ENCODE measurements around the gene STX10. TPM values are rescaled to one million over a fixed set of nuclear protein-coding genes. Genes with fewer than 3 reads are reported as not detected.
"Not testable (repeated sequence)": the region's sequence is repeated elsewhere in the genome, so short reads cannot be mapped to it uniquely, and the experiment has no call there.

Gene STX10
- total RNA-seq, 1 donor from 2014 or later, result 20.3 TPM

DNA sequence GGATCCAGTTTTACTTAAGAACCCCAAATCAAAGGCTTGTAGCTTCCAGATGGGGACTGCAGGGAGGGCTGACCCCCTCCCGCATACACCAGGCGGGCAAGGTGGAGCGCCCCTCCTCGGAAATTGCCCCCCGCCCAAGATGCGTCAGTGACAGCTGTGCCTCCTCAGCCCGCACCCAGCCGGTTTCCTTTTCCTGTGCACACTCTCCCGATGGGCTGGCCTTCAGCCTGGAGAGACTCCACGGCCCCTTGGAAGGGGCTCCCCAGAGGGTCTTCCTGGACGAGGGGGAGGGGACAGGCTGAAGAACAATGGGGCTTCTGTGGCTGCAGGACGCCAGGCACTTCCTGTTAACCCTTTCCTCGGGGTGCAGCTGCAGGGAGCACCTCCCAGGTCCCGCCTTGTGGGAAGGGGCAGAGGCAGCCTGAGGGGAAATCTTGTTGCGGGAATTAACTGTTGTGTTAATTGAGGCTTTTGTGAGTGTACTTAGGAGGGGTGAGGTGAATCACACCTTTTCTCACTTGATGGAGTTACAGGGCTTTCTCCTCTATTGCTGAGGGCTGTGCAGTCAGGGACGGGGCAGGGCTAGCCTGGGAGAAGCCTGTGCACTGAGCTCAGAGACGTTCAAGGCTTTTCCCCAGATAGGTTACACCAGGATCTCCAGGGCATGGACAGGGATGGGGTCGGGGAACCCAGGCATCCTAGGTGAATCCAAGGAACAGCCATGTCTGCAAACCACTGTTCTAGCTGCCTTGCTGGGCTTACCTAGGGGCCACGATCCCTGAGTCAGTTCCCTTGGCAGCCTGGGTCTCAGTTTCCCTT lies 14.4 kb upstream of the STX10 start:
- no peak for DNase-seq

DNA sequence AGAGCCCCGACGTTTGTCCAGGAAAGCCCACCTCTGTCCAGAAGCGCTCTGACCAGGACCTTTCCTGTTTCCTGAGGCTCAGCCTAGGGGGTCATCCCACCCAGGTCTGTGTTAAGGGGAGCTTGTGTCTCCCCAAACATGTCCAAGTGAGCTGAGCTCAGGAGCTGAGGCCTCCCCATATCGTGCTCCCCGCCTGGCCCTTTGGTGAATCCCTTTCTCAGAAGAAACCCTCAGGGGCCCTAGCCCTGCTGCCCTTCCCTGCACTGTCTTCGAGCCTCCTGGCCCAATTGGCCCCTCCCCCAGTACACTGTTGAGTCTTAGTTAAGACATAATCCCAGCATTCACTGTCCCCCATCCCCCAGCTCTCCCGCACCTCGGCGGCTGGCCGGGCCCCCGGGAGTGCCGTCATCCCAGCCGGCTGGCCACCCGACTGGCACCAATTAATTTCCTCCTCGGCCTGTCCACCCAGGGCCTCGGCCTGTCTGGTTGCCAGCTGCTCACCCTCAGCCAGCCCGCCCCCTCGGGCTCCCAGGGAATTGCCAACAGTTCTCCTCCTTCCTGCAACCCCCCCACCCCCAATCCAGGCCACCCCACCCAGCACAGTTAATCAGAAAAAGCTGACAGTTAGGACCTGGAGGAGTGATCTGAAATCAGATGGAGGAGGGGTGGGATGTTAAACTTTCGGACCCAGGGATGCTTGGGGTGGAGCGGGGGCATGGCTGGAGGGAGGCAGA lies 13.6 kb upstream of the STX10 start:
- no peak for DNase-seq

DNA sequence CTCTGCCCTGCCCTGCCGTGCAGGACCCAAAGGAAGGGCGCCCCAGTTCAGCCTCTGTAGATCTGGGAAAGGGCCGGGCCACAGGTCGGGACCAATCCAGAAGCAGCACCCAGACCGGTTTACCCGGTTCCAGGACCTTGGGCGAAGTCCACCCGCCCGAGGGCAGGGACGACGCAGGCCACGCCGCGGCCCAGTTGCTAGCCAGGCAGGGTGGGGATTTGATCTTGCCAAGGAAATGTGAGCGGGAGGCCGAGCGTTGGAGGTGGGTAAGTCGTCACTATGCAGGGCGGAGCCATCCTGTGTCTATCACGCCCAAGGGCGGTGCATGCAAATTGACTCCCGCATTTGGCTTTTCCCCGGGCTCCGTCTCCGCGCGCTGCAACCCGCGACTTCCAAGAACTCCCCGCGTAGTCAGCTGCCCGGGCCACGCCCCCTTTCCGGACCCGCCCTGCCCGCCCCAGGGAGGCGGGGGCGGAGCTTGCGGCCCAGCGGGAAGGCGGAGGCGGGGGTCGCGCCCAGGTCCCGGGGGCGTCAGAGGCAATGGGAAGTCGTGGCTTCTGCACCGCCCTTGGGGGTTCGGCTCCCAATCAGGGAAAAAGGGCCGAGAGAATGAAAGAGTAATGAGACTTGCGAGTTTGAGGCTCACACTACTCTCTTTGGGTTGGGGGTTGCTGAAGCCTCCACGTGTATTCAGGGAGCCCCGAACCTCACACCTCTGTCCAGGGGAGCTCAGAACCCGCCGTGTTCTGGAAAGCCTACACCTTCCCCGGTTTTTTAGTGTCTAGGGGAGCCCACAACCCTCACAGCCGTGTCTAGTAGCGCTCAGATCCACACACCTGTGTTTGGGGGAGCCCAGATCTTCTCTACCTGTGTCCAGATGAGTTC lies 12.8 kb upstream of the STX10 start:
- DNase-seq, result peak; percentile 87

DNA sequence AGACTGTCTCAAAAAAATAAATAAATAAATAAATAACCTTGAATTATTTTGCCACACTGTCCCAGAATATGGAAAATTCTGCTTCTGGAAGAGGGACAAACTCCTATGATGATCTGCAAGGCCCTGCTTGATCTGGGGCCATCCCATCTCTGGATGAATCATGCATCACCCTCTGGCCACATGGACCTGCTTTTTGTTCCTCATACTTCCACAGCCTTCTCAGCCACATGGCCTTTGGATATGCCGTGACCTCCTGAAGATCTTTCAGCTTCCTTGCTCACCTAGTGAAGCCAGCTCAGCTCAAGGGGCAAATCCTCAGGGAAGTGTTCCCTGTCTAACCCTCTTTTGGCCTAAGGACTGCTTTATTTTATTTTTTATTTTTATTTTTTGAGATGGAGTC lies 10.4 kb upstream of the STX10 start:
- no peak for DNase-seq

DNA sequence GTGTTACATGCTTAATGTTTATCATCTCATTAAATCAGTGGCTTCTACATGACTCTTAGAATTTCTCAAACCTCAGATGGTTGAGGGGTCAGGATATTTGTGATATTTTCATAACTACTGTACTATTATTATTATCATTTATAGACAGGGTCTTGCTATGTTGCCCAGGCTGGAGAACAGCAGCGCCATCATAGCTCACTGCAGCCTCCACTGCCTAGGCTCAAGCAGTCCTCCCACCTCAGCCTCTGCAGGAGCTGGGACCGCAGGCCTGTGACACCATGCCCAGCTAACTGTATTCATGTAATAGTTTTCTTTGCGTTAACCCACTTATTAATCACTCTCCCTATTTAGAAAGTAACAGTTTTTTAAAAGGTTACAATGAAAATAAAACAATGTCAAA lies 9.5 kb upstream of the STX10 start:
- DNase-seq, result no peak

DNA sequence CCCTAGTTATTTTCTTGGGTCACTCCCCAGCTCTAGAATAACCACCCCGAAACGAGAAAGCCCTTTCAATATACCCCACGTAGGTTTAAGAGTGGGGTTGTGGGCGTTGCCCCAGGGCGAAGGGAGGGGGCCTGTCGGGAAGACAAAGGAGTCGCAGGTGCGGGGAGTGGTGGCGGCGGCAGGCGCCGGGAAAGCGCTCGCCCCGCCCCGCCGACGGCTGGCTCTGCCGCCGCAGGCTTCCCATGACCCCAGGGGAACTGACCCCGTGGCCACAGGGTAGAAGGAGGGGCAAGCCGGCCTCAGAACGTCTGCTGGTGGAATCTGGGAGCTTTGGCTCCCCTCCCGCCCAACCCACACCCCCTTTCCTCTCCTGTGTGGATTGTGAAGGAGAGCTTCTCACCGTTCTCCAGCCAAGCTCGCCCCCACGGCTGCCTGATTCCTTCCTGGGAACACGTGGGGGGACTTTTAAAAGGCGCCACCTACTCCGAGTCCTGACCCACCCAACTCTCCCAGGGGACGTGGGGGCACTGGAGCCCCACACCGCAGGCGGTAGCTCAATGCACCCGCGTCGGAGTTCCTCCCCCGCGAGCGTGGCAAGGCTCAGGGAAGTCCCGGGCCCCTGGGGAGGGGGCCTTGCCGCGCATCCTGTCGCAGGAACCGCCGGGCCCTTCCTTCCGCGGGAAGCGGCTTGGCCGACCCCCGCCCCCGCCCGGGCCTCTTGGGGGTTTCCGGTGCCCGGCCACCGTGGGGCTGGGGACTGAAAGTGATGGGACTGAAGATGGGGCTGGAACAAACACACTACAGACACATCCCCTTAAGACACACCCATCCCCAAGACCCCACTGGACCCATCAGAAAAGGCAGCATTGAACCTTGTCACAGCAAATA lies 5.5 kb upstream of the STX10 start:
- no peak for DNase-seq

DNA sequence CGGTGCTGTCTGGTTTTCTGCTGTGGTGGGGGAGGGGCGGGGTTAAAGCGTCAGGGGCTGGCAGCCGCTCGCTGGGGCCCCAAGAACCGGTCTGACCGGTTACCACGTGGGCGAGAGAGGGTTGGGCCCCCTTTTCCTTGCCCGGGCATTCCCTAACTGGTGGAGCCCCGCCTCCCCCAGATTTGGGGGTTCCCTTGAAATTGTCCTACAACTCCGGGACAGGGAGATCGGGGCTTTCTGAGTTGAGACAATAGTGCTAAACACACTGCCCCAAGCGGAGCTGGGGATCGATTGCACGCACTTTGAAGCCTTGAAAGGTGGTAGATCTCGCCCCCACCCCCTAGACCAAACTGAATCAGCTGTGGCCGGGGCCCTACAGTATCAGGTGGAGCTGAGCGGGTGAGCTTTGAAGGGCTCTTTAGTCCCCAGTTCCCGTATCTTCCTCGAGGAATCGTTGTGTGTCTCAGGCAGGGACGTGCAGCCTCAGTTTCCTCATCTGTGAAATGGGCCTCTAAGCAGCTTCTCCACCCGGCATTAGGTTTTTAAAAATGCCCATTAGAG lies 4.8 kb upstream of the STX10 start:
- DNase-seq, result no peak

DNA sequence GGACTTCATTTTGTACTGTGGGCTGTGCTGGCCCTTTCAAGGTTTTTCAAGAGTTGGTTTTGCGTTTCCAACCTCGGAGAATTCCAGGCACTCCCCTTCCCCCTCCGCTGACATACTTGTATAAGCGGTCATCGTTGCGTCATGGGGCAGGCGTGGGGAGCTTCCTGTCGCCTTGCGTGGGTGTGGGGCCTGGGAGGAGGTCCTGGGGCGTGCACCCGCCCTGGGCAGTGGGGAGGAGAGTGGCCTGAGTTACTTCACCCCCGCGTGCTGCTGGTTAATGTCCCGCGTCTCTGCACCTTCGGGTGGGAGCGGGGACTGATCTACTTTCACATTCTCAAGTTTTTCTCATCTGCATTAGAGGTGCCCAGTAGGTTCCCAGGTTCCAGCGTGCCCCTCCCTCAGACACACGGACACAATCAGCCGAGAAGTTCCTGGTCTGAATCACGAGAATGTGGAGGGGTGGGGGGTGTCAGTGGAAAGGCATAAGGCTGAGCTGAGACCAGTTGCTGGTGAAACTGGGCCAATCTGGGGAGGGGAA lies 4.1 kb upstream of the STX10 start:
- DNase-seq, result no peak

DNA sequence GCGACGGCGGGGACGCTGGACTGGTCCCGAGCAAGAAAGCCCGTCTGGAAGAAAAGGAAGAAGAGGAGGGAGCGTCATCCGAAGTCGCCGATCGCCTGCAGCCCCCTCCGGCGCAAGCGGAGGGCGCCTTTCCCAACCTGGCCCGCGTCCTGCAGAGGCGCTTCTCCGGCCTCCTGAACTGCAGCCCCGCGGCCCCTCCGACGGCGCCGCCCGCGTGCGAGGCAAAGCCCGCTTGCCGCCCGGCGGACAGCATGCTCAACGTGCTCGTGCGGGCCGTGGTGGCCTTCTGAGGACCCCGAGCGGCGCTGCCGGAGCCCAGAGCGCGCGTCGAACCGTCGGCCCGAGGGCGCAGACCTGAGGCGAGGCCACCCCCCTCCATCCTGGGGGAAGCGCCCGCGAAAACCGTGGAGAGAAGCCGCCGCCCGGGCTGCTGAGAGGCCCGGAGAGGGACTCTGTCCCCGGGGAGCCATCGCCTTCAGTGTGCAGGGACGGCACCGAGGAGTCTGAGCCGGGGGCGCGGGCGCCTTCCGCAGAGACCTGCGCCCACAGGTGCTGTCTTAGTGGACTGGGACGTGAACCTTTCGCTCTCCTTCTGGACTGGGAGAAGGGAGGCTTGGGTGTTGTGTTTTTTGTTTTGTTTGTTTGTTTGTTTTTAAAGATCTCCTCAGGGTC lies 3.5 kb upstream of the STX10 start:
- DNase-seq, result no peak

DNA sequence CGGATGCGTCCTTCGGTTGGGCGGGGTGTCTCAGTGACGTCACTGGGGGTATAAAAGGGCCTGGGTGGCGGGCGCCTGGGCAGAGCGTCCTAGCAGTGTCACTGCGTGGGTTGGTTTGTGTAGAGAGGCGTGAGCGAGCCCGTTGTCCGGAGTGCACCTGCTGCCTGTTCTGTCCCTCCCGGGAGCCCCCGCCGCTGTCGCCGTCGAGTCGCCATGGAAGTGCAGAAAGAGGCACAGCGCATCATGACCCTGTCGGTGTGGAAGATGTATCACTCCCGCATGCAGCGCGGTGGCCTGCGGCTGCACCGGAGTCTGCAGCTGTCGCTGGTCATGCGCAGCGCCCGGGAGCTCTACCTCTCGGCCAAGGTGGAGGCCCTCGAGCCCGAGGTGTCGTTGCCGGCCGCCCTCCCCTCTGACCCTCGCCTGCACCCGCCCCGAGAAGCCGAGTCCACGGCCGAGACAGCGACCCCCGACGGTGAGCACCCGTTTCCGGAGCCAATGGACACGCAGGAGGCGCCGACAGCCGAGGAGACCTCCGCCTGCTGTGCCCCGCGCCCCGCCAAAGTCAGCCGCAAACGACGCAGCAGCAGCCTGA lies 2.9 kb upstream of the STX10 start:
- DNase-seq, result peak; percentile 92

DNA sequence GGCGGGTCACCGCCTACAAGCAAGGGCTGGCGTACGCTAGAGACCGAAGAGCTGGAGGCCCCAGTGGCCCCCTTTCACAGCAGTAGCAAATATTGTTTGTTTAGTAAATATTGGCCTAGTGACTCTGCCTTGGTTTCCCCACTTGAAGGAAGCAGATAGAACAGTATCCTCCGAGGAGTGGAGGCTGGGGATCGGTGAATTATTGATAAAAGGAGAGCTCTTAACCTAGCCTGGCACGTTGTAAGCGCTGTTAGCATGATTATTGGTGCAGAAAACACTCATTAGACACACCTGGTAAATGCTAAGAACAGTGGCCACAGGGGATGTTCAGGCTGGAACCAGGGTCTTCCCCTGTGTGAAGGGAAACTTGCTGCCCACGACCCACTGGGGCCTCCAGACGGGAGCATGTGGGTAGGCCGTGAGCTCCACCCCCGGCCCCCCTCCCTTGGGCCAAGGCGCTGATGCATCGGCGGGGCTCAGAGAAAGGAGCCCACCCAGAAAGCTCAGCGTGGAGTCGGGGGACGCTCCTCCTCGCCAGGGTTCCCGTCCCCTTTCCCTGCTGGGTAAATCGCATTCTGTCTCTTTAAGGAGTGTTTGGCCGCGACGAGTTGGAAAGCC lies 2.3 kb upstream of the STX10 start:
- DNase-seq, result no peak

DNA sequence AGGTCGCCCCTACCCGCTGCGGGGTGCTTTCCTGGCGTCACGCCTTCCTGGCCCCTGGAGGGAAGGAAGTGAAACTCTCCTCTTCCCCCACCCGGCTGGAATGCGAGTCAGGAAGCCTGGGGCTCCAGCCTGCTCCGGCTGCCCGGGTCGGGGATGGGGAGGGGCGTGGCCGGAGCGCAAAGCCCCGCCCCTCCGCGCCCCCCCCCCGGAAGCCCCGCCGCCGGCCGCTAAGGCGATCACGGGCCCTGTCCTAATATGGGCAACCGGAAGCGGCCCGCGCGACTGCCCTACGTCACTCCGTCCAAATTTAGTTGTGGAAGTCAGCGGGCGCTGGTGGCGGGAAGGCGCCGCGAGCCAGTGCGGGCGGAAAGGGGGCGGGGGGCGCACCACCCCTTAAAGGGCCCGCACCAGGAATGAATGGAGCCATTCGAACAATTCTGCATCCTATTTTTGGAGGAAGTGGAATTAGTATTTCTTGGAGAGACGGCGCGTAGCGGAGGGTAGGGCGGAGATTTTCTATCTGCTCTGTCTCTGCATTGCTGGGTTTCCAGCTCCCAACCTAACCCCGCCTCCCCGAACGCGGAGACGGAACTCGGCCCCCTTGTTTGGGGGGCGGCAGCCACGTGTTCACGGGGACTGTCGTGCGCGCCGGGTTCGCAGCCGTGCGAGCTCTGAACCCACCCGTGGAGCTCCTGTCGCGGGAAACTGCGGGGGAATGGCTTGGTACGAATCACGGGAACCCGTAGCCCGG lies 1.6 kb upstream of the STX10 start:
- DNase-seq, result peak; percentile 95

DNA sequence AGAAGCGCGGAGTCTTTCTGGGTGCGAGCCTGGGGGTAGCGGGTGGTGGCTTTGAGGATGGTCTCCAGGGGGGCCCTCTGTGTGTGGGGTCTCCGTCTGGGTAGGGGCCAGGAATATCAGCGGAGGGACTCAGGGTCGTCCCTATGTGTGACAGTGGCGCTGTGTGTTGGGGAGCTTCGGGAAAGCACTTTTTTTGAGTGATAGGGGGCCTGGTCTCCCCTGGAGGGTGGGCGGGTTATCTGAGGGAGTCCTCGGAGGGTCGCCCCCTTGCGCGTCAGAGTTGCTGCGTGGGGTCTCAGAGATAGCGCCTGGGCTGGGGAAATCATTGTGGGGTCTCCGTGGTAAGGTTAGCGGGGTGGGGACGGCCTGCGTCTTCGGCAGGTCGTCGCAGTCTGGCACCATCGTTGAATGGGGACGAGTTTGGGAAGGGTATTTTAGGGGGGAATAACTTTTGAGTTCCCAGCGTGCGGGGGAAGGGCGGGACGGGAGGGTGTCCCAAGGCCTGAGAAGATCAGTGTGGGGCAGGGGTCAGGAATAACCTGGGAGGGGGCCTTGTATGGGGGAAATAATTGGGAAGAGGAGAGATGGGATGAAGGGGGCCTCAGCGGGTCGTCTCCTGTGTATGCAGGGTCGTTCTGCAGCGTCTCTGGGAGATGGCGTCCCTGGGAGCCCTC lies 893 bp upstream of the STX10 start:
- DNase-seq, result no peak

DNA sequence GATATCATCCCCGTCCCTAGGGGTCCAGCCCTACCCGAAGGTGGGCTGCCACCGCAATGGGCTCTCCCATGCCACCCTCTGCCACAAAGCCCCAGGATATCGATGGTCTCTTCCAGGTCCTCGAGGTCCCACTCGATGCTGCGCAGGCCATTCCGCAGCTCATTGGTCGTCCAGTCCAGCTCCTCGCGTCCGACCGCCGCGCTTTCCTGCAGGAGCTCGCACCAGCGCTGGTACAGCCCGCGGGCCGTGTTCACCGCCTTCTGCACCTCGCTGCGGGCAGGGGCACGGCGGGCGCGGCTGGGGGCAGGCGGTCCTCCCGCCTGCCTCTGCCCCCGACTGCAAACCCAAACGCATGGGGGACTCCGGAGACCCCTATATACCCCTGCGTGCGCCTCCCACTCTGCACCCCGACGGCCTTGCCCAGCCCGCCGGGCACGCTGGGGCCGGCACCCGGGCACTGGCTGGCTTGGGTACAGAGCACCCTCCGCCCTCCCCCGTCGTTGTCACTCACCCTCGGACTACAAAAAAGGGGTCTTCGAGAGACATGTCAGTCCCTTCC lies 468 bp downstream of the STX10 start:
- no peak for DNase-seq

DNA sequence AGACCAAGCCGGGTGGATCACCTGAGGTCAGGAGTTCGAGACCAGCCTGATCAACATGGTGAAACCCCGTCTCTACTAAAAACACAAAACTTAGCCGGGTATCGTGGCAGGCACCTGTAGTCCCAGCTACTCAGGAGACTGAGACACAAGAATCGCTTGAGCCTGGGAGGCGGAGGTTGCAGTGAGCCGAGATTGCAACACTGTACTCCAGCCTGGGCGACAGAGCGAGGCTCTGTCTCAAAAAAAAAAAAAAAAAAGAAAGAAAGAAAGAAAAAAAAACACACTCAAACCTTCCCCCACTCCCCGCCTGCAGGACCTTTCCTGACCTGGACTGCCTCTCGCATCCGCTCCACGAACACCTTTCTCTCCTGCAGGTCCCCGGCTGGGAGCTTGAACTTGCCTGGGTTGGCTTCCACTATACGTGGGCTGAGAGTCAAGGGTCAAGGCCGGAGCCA lies 975 bp downstream of the STX10 start:
- not testable (repeated sequence) for DNase-seq

DNA sequence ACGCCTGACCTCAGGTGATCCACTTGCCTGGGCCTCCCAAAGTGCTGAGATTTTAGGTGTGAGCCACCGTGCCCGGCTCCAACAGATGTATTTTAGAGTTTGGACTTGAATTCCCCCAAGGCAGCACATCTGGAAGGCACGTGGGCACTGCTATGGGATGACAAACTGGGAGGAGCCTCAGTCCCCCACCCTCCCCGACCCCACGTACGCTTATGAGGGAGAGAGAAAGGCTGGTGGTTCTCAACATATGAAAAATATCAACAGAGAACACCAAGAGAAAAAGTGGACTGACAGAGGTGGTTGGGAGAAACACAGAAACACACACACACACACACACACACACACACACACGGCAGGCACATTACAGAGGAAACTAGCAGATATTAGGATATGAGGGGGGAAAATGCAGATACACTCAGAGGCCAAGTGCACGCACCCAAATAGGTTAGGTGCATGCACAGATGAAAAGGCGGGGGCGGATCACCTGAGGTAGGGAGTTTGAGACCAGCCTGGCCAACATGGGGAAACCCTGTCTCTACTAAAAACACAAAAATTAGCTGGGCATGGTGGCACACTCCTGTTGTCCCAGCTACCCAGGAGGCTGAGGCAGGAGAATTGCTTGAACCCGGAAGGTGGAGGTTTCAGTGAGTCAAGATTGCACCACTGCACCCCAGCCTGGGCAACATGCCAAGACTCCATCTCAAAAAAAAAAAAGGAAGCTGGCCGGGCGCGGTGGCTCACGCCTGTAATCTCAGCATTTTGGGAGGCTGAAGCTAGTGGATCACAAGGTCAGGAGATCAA lies 3.2 kb downstream of the STX10 start:
- no peak for DNase-seq

Measured in occipital lobe (tissue), 2 donors.